HG02588 (cell line): ENCODE results near the gene CLCN1.
"Not testable (repeated sequence)": the region's sequence is repeated elsewhere in the genome, so short reads cannot be mapped to it uniquely, and the experiment has no call there.

ENCODE experiments used
- ATAC-seq: cut with Tn5 transposase; IDR thresholded peaks from one replicate; pipeline ENCODE4 v1.9.1; 2021; ENCODE audit warnings: mild to moderate bottlenecking, moderate library complexity; ENCODE audit not compliant: unreplicated experiment

CLCN1 gene

GRCh38 chr7:143315776-143316175, at the start of gene CLCN1:
Gene CLCN1 (plus strand): TSS chr7:143316111. CDS start chr7:143316213, 102 bp downstream.
- no peak for ATAC-seq

- ATAC-seq: no peak
Measured at GRCh38 chr7:143269251-143269650, 46.7 kb upstream of the CLCN1 start.

GRCh38 chr7:143271240-143271639, 44.7 kb upstream of the CLCN1 start:
- no peak for ATAC-seq

GRCh38 chr7:143272871-143273270, 43.0 kb upstream of the CLCN1 start:
- ATAC-seq: no peak

- no peak for ATAC-seq
Measured at GRCh38 chr7:143279186-143280098, 36.5 kb upstream of the CLCN1 start.

GRCh38 chr7:143280160-143280559, 35.8 kb upstream of the CLCN1 start:
- no peak for ATAC-seq

- no peak for ATAC-seq
Measured at GRCh38 chr7:143280566-143280965, 35.3 kb upstream of the CLCN1 start.

GRCh38 chr7:143281529-143281928, 34.4 kb upstream of the CLCN1 start:
- ATAC-seq: no peak

GRCh38 chr7:143282124-143282523, 33.8 kb upstream of the CLCN1 start:
- no peak for ATAC-seq

GRCh38 chr7:143283381-143283780, 32.5 kb upstream of the CLCN1 start:
- ATAC-seq: no peak

- ATAC-seq: no peak
Measured at GRCh38 chr7:143284591-143285469, 31.1 kb upstream of the CLCN1 start, which contains the start of gene TMEM139. Gene TMEM139 (plus strand): TSS chr7:143284958. CDS start chr7:143285958, 1,000 bp downstream.

- no peak for ATAC-seq
Measured at GRCh38 chr7:143285470-143285778, 30.5 kb upstream of the CLCN1 start.

- no peak for ATAC-seq
Measured at GRCh38 chr7:143285806-143286521, 29.9 kb upstream of the CLCN1 start.

GRCh38 chr7:143286522-143286890, 29.4 kb upstream of the CLCN1 start:
- no peak for ATAC-seq

- ATAC-seq: no peak
Measured at GRCh38 chr7:143287339-143287934, 28.5 kb upstream of the CLCN1 start.

- ATAC-seq: peak; percentile 91
Measured at GRCh38 chr7:143287935-143288826, 27.7 kb upstream of the CLCN1 start, which contains the start of gene CASP2. Gene CASP2 (plus strand): TSS chr7:143288351. CDS start chr7:143288456, 105 bp downstream.

GRCh38 chr7:143288836-143289235, 27.1 kb upstream of the CLCN1 start:
- ATAC-seq: no peak

- no peak for ATAC-seq
Measured at GRCh38 chr7:143289421-143289820, 26.5 kb upstream of the CLCN1 start.

GRCh38 chr7:143289888-143290287, 26.0 kb upstream of the CLCN1 start:
- ATAC-seq: not testable (repeated sequence)

- ATAC-seq: no peak
Measured at GRCh38 chr7:143290293-143290692, 25.6 kb upstream of the CLCN1 start.
